Measurements from ENCODE around the gene STAC3.

DNA sequence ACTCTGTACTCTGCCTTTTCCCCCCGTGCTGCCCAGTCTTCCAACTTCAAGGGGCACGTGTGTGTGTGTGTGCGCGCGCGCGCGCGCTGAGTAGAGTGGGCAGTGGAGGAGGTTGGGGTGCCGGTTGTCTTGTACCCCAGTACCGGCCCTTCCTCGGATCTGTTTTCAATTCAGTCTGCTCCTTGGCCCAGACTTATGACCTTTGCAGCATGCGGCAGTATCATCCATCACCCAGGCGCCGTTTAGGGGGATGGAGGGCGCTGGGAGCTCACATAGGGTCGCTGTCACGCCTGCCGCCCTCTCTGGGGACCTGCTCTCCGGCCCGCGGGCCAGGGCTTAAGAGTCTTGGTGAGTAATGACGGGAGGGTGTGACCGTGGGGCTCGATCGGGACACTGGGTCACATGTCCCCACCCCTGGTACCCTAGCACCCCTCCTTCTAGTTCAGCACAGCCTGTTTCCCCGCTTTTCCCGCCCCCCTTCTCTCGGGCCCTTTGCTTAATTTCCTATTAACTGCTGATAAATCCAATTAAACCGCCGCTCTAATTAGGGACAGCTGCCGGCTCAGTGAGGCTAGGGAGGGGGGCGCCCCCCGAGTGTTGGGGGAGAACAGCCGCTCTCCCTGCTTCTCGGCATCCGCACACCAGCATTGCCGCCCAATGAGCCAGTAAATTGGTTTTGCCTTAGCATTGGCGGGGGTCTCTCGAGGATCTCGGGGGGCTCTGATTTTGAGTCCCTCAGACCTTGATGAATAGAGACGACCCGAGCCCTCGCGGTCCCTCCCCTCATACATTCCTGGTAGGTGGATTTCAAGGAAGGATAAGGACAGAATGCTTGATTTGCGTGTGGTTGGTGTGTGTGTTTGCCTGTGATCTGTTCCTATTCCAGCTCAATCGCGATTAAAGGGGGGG, 9.3 kb downstream of the STAC3 start:
- TF ChIP-seq, protein P1, sequence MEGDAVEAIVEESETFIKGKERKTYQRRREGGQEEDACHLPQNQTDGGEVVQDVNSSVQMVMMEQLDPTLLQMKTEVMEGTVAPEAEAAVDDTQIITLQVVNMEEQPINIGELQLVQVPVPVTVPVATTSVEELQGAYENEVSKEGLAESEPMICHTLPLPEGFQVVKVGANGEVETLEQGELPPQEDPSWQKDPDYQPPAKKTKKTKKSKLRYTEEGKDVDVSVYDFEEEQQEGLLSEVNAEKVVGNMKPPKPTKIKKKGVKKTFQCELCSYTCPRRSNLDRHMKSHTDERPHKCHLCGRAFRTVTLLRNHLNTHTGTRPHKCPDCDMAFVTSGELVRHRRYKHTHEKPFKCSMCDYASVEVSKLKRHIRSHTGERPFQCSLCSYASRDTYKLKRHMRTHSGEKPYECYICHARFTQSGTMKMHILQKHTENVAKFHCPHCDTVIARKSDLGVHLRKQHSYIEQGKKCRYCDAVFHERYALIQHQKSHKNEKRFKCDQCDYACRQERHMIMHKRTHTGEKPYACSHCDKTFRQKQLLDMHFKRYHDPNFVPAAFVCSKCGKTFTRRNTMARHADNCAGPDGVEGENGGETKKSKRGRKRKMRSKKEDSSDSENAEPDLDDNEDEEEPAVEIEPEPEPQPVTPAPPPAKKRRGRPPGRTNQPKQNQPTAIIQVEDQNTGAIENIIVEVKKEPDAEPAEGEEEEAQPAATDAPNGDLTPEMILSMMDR (conservative IDR thresholded peaks at IDR 0.05 in 1 of 2, IDR thresholded peaks at IDR 0.05 in 1 of 2; ENCODE audit: low read depth in 1 of 2, low read length in 2 of 2), result no peak
- no peak for TF ChIP-seq EZH2 (IDR thresholded peaks at IDR 0.05; ENCODE audit: low read length, missing control alignments)
